Middle frontal gyrus (tissue), 1 donor: ENCODE measurements around the gene STX11.

Source experiments
- DNase-seq: peaks from one replicate; pipeline ENCODE4 v3.0.0-alpha.2; 2015; ENCODE audit warnings: low spot score; ENCODE audit errors: extremely low spot score

Gene STX11

DNA sequence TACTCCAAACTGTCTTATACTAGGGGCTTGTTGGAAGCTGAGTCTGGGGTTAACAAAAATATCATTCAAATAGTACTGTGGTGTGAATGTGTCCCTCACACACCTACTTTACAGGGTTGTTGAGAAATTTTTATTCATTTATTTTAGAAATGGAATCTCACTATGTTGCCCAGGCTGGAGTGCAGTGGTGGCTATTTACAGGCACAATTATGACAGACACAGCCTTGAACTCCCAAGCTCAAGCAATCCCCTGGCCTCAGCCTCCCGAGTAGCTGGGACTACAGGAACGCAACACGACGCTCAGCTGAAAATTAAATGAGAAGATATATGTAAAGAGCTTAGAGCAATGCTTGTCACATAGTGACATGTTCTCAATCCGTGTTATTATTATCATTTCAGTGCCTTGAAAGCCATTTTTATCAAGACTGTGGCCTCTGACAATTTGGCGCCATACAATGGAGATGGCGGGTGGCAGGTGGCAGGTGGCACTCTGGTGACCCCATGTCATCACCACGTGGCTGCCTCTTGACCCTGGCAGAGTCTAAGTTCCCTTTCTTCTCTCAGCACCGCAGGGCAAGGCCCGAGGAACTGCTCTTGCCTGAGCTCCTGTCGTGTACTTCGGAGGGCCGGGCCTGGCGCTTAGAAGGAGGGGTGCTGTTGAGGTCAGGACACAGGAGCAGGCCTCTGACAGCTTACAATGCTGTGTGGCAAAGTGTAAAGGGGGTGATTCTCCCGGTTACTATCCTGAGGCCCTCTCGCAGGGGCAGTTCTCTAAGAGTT lies 64.5 kb downstream of the STX11 start:
- no peak for DNase-seq

DNA sequence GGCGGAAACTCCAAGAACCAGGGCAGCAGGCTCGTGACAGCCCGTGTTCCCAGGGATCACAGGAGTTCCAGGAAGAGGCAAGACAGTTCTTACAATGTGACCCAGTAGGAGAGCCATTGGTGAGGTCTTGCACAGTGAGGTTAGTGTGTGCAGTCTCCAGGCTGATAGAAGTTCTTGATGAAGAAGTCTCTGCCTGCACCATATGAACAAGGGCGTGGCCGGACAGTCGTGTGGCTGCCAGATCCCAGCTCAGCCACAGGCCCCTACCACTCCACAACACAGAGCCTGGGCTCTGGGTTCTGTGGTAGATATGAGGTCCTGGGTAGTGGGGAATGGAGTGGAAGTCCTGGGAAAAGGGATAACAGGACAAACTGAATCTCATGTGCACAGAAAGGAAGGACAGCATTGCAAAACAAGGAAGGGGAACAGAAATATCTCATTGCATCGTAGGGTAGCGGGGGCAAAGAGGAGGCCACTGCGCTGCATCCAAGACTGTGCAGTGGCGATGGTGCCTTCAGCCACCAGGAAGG lies 65.2 kb downstream of the STX11 start:
- no peak for DNase-seq

DNA sequence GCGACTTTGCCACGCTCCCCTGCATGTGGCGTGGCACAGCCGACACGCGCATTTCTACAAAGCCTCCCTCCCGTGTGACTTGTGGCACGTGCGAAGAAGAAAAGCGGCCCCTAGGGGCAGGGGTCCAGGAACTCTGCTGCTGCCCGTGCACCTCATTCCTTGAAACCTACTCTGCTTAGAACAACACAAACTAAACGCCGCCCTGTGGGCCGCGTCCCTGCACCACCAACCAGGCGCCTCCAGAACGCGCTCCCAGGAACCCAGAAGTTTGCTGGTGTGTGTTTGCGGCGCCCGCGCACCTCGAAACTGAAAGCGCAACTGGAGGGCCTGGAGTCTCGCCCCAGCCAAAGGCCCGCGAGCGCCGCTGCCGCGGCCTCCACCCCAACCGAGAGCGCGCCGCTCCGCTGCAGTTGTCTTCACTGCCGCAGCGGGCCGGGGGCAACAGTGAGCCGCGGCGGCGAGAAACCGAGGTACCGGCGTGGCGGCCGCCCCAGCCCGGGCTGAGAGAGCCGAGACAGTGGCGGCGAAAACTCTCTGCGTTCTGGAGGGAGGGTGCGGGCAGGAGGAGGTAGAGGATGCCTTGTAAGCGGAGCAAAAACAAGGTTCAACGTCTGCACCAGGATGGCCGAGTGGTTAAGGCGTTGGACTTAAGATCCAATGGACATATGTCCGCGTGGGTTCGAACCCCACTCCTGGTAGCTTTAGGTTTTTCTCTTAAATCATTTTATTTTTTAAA lies 65.8 kb downstream of the STX11 start:
- peak; percentile 91 for DNase-seq

DNA sequence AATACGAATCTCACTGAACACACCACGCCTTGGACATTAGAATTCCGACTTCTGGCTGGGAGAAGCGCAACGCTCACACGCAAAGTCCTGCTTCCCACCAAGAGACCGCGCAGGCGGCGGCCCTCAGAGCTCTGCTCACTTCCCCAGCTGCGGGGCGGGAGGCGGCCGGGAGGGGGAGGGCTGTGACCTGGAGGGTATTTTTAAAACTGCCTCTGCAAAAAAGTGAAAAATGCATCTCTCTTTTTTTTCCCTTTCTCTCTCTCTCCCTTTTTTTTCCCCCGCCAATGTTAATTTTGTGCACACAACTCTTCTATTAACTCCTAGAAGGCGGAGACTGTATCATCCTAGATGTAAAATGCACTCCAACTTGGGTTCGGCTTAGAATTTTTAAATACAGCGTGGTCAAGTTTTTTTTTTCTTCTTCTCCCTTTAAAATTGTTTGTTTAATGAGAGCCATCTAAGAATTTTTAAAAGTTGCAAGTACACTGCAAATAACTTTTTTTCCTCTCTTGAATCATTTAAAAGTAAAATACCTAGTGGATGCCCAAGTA lies 66.4 kb downstream of the STX11 start:
- no peak for DNase-seq

DNA sequence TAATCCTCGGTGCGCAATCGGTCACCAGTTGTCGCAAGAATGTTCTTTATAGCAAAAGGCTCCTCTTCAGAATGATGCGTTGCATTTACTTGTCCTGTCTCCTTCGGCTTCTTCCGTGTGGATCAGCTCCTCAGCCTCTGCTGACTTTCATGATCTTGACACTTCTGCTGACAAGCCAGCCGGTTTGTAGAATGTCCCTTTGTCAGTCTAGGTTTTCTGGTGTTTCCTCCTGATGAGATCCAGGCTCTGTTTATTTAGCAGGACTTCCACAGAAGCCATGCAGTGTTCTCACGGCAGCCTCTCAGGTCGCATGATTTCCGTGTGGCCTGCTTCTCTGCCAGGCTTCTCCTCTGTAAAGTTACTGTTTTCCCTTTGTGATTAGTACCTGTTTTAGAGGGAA lies 66.9 kb downstream of the STX11 start:
- DNase-seq: no peak

DNA sequence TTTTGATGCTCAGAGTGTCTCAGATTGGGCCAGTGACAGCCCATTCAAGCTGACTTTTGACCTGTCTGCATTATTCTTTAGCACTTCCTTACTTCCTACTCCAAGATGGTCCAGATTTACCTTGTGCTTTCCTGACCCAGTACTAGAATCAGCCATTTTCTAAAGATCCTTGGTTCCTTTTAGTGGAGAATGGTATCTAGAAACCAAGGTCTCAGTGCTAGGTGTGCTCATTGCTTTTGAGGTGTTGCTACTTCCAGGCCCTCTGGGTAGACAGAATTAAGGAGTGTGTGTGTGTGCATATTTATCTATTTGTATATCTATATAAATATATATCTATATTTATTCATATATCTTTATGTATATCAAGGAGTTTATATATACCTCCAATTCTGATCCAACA lies 67.5 kb downstream of the STX11 start:
- no peak for DNase-seq

DNA sequence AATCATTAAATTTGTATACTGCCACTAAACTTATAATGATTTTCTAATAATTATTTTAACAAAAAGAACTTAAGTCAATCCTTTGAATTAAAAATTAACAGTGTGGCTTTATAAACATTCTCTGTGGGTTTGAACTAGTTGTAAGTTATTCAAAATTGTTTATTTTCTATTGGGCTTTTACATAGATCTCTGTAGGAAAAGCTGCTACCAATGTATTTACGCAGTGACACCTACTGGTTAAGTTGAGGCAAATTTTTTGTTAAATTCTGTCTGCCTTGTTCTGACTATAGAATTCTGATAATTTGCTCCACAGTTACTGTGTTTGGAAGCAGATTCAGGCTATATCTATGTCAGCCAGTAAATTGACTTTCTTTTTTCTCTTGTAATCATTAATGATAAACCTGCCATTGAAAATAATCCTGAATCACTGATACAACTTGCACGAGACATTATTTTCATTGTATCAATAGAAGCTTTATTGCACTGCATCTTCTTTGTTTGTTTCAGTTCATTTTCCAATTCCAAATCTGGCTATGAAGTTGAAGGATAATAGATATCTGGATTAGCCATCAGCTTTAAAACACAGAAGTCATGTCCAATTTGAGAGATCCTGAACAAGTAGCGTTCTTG lies 68.9 kb downstream of the STX11 start:
- DNase-seq: peak; percentile 46

DNA sequence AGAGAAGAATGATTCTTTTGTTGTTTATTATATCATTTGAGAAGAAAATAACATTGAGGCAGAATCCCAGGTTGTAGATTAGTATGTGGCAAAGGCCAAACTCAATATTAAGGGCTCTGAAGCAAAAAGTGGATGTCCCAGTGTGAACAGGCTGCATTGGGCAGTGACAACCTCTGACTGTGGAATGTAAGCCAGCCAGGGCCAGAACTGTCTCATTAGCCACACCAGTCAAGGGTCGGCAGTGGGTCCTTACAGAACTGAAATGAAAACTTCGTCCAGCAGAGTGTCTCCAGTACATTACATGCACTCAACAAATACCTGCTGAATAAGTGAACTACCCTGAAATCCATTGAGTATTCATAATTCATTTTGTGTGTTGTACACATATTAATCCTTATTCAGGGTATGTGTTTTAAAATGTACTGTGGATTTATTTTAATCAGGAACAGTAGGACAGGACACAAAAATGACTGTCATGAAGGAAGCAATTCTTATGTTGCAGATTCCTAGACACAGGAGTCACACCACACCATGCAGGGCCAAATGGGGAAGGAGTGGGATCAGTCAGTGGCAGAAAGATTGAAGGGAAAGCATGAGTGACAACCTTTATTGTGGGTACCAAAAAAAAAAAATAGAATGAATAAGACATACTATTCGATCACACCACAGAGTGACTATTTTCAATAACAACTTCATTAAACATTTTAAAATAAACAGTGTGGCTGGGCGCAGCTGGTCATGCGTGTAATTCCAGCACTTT lies 69.9 kb downstream of the STX11 start:
- no peak for DNase-seq

DNA sequence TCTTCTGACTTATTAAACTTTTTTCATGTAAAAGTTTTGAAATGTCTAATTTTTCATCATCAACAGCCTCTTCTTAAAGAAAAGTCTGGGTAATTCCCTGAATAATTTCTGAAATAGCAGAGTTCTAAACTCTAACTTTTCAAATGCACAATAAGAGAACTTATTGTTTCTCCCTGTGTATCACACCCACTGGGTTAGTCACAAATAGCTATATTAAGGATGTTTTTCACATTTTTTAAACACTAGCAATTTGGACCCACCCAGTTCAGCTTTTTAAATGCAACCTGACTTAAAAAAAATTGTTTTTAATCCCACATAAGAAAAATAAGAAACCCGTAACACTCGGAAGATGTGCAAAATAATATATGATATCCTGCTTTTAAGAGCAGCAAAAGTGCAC lies 73.4 kb downstream of the STX11 start:
- DNase-seq: no peak

DNA sequence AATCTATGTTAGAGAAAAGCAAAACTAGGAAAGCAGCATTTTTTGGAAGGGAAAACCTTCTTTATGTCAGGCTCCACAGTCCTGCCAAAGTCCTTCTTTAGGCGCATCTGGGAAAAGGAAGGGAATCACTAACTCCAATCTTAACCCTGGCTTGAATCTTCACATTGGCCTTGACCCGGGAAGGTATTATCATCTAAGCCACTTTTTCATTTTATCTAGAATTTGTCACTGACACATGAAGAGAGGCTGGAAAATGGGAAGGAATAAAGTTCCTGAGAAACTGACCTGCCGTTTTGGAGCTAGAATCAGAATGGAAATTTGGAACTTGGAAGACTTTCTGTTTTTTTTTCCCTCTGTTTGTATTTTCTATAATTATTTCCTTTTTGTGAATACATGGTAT lies 81.4 kb downstream of the STX11 start:
- DNase-seq: no peak

DNA sequence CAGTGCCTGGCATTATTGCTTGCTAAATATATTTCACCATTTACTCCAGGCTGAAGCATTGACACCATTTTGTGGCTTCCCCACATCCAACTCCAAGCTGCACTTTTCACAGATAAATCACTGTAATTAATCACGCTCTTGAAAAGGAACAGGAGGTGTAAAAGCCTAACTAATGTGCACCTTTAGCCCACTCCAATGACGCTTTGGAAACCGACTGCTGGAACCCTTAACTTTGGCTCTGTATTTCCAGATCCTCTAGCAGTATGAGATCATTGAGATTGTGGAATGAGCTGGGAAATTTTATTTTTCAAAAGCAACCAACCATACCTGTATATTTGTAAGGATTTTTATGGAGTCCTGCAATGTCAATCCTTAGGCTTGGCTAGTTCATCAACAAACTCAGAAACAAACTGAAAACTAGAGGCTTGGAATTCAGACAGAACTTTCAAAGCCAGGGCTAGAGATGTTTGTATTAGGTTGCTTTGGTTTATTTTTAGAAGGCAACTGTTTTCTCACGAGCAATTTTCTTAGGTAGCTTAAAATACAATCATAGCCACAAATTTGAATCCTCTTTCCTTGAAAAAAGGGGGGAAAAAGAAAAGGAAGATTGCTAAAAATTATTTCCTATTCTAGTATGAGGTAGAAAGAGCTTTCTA lies 82.0 kb downstream of the STX11 start:
- no peak for DNase-seq

DNA sequence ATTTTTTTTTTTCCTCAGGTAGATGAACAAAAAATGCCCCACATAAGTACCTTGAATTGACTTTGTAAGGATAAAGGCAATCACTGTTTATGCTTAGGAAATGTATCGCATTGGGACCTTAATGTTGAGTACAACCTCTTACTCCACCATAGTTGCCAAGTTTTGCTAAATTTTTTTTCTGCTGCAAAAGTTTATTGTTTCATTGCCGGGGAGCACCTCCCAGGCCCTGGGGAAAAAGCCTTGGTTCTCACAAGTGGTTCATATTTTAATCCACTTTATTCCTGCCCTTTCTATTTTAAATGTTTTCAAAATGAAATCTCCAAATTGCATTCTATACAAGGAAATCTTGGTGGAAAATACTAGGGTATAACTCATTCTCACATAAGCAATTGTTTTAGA lies 82.5 kb downstream of the STX11 start:
- DNase-seq: no peak

DNA sequence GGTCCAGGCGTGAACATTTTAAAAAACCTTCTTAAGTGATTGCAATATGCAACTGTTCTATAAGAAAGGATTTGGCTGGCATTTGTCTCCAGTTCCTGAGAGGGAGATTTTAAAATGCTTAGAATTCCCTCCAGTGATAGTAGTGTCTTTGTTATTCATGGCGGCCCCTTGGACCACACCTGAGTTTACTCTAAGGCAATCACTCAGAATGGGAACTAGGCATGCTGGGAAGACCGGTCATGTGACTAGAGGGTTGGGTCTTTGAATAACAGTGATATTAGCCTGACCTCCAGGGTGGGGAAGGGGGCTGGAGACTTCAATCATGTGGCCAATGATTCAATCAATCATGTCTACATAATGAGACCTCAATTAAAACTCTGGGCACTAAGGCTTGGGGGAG lies 84.1 kb downstream of the STX11 start:
- DNase-seq: no peak

DNA sequence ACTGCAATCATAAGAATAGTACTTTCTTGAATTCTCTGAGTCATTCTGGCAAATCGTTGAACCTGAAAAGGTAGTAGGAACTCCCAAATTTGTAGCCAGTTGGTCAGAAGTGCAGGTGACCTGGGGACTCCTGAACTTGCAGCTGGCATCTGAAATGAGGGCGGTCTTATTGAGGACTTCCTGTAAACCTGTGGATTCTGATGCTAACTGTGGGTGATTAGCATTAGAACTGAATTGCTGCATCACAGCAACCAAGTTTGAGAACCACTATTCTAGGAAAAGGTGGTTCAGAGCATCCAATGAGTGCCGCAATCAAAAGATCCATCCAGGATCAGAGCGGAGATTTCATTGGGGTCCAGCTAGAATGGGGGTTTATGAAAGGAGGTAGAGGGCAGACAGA lies 84.6 kb downstream of the STX11 start:
- no peak for DNase-seq
